GM03348 (cell line): ENCODE measurements around the gene GLRX5.

Source experiments
- DNase-seq: peaks from one replicate; pipeline ENCODE4 v3.0.0; 2012; ENCODE audit warnings: low spot score

Gene GLRX5

GRCh38 chr14:95518045-95518751 is 16.7 kb upstream of the GLRX5 start:
- DNase-seq = no peak

- peak; percentile 83 for DNase-seq
Observed at GRCh38 chr14:95519699-95520098, 15.2 kb upstream of the GLRX5 start.

DNA sequence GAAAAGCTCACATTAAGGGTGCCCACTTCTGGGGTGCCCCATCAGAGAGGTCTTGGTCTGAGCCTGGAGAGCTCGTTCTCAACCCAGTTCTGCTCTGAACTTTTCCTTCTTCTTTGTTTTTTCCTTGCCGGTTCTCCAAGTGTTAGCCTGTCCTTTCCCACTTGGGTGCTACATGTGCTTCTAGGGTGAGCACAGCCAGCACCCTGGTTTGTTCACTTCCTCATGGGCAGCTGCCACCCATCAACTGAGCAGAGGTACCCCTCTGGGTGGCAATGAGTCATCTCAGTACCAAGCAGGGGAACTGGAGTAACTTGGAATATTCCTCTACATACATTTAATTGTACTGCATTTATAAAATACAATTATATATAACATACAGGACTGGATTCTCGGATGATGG is 14.5 kb upstream of the GLRX5 start:
- DNase-seq = no peak

- DNase-seq = no peak
Observed at GRCh38 chr14:95521001-95521400, 13.8 kb upstream of the GLRX5 start.

DNA sequence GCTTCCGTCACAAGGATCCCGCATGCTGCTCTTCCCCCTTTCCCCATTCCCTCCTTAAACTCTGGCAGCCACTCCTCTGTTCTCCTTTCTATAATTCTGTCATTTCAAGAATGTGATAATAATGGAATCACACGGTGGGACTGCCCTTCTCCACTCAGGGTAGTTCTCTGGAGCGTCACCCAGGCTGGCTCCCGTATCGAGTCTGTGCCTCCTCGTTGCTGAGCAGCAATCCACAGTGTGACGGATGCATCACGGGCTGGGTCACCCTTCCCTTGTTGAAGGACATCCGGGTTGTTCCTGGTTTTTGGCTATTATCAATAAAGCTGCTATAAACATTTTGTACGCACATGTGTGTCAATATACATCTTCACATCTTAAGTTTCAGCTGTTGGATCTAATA is 12.7 kb upstream of the GLRX5 start:
- no peak for DNase-seq

- DNase-seq = no peak
Observed at GRCh38 chr14:95522556-95522955, 12.3 kb upstream of the GLRX5 start.

DNA sequence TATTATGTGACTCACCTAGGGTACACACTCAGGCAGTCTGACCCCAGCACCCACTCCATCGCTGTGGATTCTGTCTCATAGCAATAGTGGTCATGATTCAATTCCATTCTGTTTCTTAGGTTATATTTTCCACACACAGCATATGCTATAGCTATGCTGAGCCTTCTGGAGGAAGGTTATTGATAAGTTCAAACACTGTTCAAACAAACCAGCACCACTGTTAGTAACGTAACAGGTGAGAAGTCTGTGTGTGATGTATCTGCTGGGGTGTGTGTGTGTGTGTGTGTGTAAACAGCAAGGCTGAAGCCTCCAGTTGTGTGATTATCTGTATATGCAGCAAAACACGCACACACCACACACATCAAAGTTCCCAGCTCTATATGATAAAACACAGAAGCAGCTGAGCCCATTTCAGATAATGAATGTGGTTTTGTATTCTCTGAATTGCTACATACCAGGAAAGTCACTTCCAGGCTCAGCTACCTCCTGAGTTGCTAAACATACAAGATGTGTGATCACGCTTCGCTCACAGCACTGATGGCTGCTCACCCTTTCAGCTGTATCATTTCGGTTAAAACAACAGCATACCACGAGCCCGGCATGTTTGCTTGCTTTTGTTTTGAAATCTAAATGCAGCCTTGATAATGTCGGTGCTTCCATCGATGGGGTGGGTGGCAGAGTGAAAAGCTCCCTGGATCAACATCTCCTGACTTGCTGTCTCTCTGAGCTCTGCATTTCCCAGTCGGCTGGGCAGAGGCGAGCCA is 11.6 kb upstream of the GLRX5 start:
- DNase-seq = no peak

- DNase-seq = peak; percentile 59
Observed at GRCh38 chr14:95523815-95524448, 10.9 kb upstream of the GLRX5 start.

DNA sequence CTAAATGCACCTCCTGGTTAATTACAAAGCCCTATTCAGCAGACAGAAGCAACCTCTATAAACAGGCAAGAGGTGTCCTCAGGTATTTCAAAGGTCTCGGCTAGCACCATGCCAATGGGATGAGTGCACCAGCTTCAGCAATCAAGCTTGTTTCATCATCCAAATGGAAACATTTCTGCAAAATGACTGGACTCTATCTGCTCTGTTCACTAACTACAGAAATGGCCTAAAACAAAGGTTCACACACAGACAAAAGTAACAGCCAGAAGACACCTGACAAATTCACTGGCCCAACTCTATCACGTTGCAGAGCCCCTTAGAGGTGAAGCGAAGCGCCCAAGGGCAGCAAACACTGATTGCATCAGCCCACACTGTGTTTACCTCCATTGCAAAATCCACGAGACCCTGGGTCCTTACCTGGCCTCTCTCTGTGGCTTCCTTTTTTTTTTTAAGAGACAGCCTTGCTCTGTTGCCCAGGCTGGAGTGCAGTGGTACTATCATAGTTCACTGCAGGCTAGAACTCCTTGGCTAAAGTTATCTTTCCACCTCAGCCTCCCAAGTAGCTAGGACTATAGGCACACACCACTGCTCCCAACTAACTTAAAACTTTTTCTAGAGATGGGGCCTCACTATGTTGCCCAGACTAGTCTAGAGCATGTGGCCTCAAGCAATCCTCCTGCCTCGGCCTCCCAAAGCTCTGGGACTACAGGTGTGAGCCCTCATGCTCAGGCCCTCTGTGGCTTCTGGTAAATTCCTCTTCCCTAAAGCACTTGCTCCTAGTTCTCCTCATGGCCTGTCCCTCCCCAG is 9.9 kb upstream of the GLRX5 start:
- no peak for DNase-seq

GRCh38 chr14:95525999-95526398 is 8.9 kb upstream of the GLRX5 start:
- no peak for DNase-seq

DNA sequence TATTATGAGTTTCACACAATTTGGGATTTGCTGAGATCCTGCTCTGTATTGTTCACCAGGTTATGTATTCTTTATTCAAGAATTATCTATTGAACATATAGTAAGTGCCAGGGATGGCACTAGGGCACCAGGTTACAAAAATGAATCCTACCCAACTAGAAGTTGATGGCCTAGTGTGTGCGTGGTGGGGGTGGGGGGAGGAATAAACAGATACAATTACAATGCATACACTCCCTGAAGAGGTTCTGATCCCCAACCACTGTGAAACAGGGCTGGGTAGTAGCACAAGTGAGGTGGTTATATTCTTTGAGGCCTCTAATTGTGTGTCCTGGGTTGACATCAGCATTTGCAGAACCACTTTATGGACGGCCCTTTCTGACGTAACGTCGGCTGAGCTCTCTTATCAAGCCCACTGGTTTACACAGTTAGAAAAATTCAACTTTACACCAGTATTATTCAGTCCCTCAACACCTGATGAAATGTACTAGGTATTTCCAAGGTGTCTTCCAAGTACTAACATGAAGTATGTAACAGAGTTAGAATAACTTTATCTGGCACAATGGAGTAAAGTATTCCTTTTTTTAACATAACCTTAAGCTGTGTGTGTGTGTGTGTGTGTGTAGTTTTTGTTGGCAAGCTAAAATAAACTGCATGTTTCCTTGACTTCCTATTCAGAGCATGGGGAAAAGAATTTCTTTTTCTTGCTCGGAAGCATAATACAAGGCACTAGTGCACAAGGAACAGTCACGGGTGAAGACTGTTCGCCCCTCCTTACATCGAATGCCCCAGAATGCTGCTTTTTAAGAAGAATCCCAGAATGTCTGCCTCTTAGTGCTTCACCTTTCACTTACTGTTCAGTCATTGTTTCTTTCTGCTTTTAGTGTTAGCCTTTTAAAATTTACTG is 8.1 kb upstream of the GLRX5 start:
- no peak for DNase-seq

DNA sequence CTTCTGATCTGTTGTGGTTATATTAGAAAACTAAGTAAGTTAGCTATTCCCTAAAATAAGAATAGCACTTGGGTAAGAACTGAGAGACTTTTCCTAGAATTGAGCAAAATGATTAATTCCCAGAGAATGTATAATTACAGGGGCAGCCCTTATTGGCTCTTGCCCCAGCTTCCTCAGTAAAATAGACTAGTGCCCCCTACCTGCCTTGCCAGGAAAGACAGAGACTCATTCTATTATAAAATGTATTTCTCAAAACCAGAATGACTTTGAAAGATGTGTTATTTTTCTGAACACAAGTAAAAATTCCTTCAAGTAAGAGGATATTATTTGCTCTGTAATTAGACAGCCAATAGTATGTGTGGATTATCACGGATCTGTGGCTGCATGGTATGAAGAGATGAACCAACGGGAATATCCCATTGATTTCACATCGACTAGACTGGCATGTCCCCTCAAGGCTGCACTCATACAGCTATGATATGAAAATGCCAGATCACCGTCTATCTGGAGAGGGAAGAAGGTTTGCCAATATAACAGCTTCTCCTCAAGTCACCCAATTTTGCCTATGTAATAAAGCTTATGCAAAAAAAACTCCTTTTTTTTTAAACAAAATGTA is 7.4 kb upstream of the GLRX5 start:
- DNase-seq = peak; percentile 82

DNA sequence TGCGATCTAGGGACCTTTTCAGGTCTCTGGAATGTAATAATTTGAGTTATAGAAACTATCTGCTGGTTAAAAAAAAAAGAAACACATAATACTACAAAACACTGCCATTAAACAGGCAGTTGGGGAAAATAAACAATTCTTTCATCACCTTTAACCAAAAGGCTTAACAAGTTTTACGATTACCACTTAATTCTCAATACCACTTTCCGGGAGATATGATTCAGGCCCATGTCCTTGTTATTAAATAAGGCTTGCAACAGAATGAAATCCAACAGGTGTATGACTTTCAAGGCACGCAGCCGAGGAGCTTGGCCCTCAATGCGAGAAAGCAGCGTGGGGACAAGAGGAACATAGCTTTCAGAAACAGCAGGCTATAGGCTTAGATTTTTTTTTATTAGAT is 5.6 kb upstream of the GLRX5 start:
- no peak for DNase-seq

GRCh38 chr14:95530473-95531276 is 4.2 kb upstream of the GLRX5 start:
- DNase-seq = no peak

DNA sequence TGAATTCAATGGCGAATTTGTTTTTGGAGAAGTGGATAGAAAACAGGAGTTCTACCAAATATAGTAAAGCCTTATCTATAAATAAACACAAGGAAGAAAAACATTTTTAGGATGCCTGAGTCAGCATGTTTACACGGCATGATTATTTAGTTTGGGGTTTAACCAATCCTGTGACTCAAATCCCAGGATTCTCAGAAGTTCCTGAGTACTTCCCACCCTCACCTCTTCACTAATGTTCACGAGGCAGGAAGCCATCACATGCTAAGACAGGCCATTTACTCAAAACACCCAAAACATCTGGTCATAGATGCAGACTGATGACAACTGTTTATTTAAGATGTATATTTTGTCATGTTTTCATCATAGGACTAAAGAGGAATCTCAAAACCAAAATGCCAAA is 3.4 kb upstream of the GLRX5 start:
- DNase-seq = peak; percentile 54

- no peak for DNase-seq
Observed at GRCh38 chr14:95531969-95532368, 2.9 kb upstream of the GLRX5 start.

DNA sequence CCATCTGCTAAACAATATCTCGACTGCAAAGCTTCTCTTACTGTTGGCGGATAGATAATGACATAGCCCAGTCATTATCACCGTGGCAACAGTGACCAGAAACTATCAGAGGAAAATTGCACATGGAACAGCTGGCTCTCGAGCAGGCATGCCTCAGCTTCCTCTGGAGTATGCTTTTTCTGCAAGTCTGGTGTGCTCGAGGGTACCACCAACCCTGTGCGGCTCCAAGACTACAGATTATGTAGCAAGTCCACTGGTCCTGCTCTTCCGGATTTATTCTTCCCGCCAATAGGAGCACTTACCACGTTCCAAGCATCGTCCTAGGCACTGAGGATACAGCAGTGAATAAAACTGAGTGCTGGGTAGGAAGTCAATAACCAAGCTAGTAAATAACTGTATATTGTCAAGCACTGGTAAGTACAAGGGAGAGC is 1.4 kb upstream of the GLRX5 start:
- DNase-seq = no peak

GRCh38 chr14:95533822-95534221 is 1.0 kb upstream of the GLRX5 start:
- DNase-seq = no peak

DNA sequence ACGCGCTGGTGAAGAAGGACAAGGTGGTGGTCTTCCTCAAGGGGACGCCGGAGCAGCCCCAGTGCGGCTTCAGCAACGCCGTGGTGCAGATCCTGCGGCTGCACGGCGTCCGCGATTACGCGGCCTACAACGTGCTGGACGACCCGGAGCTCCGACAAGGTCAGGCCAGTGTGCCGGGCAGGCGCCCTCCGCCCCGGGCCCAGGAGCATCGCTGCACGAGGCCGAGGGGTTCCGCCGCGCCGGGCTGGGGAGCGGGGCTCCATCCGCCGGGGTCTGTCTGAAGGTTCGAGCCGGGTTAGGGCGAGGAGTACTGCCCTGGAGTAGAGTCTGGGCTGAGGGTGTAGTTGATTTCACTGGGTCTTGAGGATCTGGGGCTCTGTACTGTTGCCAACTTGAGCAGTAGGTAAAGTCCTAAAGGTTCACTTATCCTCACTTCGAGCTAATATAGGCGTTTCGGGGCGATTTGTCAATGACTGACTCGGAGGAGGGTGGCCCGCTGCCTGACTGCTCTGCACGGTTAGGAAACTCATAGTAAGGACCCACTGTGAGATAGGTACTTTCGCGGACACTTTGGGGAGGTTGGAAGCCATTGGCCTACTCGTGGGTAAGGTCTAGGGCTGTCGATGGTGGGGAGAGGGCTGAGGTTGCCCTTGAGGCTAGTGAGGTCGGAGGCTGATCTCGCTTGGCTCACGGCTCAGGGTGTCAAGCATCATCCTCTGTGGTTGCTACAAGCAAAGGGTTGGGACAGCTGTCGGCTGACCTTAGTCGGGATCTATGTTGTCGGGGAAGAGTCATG is 574 bp downstream of the GLRX5 start:
- peak; percentile 36 for DNase-seq
